Stomach (tissue), 4 donors: Measurements from ENCODE around the gene FAM237A.

ENCODE experiments used
- CTCF ChIP-seq, 7 experiments: fragments of 450-650 bp in 4 of 7; fragments of 200-600 bp in 3 of 7; sonication (generic) in 3 of 7; IDR thresholded peaks; one replicate each; pipeline ENCODE4 v1.5.1; 2016 to 2019; ENCODE audit warnings: antibody characterized with exemption in 7 of 7, control low read depth in 2 of 7, mild to moderate bottlenecking in 1 of 7
- EP300 ChIP-seq: sonication (generic); formaldehyde crosslinking; IDR thresholded peaks from one replicate; pipeline ENCODE4 v1.6.1; 2017; ENCODE audit warnings: antibody characterized with exemption
- POLR2A ChIP-seq, 4 donors: fragments of 450-650 bp; IDR thresholded peaks; one replicate each; pipeline ENCODE4 v1.6.1; 2016; ENCODE audit warnings: antibody characterized with exemption in 4 of 4, control low read depth in 2 of 4, mild to moderate bottlenecking in 1 of 4, moderate library complexity in 1 of 4
- POLR2AphosphoS5 ChIP-seq, 3 donors: sonication (generic); formaldehyde crosslinking; IDR thresholded peaks; one replicate each; pipeline ENCODE4 v1.6.1; 2016; ENCODE audit warnings: antibody characterized with exemption in 3 of 3

GRCh38 chr2:206647985-206648384 lies 5.7 kb downstream of the FAM237A start:
- TF ChIP-seq CTCF (IDR thresholded peaks at IDR 0.05) (no peak), EP300 (no peak), POLR2A (IDR thresholded peaks at IDR 0.05) (no peak), POLR2AphosphoS5 (IDR thresholded peaks at IDR 0.05) (no peak)
